Activated T-cell treated with anti-CD3 and anti-CD28 coated beads for 48 hours (primary cell): ENCODE measurements around the gene DPP9.
A peak's percentile ranks its signal among the peaks of the same experiment; 100 is the strongest.
"Not testable (repeated sequence)": the region's sequence is repeated elsewhere in the genome, so short reads cannot be mapped to it uniquely, and the experiment has no call there.

ENCODE experiments used
- DNase-seq: peaks from one replicate; pipeline ENCODE4 v3.0.0-alpha.2; 2020; ENCODE audit warnings: low read depth

The DPP9 gene

DNA sequence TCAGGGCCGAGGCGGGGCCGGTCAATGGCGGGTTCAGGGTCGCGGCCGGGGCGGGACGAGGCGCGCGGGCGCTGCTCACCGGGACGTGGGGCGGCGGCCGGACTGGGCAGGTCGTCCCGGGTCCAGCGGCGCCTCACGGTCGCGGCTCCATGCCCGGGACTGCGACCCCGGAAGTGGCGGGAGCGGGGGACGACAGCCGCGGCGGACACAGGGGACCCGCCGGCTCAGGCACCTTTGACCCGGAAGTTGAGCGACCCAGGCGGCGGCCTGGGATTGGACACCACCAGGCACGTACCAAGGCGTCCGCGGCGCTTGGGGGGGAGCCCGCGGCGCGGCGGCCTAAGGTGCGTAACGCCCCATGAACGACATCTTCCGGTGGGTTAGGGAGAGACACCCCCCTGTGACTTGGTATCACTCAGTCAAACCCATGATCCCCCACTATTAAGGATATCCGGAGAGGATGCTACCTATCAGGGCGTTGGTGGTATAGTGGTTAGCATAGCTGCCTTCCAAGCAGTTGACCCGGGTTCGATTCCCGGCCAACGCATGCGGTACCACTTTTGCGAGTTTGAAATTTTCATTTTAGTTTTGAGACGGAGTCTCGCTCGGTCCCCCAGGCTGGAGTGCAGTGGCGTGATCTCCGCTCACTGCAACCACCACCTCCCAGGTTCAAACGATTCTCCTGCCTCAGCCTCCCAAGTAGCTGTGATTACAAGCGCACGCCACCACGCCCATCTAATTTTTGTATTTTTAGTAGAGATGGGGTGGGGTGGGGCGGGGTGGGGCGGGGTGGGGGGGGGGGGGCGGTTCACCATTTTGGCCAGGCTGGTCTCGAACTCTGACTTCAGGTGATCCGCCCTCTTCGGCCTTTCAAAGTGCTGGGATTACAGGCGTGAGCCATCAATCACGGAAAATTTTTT lies at the start of gene DPP9:
DPP9 (minus strand) TSS at position 248 of the 920 bp plus-strand sequence. CDS start 3,936 bp downstream, outside the sequence.
- peak; percentile 97 for DNase-seq

DNA sequence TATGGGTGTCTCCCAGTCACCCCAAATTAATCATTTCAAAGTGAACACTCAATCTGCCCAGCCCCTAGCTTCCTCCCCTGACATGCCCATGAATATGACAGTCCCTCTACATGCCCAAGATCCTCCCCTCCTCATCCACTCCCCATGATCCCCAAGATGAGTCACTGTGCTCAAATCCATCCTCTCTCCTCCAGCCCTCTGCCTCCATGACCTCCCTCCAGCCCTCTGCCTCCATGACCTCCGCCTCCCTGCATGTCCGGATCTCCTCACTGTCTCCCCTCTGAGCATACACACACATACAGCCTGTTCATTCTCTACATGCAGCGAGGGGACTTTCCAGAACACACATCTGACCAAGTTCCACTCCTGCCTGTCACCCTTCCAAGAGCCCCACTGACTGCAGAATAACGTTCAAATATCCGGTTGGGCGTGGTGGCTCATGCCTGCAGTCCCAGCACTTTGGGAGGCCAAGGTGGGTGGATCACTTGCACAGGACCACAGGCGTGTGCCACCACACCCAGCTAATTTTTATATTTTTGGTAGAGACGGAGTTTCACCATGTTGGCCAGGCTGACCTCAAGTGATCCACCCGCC lies 49.5 kb upstream of the DPP9 start:
- no peak for DNase-seq

- DNase-seq = no peak
Measured at GRCh38 chr19:4772566-4772965, 48.9 kb upstream of the DPP9 start.

DNA sequence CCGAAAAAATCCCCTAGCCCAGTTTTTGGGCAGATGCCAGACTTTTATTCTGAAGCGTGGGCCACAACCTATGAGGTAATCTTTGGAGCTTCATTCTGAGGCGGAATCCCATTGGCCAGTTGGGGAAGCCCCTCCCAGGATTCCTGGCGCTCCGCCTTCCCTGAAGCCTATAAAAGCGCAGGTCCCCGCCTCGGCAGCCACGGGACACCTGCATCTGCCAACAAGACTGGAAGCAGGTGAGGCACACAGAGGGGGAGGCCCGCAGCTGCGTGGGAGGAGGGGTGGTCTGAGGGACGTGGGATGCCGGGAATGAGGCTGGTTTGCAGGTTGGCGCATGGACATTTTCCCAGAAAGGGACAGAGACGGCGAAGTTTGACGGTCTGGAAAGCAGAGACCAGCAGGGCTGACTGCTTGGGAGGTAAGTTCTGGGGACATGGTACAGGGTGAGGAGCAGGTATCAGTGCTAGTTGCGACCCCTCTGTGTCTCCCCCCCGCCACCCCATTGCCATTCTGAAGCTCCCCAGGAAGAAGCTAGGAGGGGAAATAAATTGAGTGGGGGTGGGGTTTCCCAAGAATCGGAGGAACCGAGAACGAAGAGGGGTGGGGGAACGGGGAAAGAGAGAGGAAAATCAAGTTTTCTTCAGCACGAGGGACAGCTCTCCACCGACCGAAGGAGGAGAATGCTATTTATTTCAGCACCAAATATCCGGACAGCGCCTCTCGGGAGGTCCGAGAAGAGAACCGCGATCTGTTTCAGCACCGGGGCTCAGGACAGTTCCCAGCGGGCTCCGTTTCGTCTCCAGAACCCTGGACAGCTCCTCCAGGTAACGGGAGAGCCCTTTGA lies 45.5 kb upstream of the DPP9 start:
- peak; percentile 72 for DNase-seq

- no peak for DNase-seq
Measured at GRCh38 chr19:4764393-4764660, 40.7 kb upstream of the DPP9 start.

GRCh38 chr19:4763021-4763420 lies 39.4 kb upstream of the DPP9 start:
- no peak for DNase-seq

DNA sequence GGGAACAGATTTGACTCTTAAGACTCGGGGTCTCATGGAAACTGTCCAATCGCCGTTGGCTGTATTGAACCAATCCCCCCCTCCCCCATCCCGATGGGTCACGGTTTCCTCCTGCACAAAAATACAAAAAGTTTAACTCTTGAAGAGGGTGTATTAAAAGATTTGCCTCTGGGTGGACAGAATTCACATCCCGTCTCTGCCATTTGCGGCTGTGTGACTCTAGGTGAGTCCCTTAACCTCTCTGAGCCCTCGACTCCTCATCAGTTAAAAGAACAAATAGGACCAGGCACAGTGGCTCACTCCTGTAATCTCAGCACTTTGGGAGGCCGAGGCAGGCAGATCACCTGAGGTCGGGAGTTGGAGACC lies 36.6 kb upstream of the DPP9 start:
- no peak for DNase-seq

DNA sequence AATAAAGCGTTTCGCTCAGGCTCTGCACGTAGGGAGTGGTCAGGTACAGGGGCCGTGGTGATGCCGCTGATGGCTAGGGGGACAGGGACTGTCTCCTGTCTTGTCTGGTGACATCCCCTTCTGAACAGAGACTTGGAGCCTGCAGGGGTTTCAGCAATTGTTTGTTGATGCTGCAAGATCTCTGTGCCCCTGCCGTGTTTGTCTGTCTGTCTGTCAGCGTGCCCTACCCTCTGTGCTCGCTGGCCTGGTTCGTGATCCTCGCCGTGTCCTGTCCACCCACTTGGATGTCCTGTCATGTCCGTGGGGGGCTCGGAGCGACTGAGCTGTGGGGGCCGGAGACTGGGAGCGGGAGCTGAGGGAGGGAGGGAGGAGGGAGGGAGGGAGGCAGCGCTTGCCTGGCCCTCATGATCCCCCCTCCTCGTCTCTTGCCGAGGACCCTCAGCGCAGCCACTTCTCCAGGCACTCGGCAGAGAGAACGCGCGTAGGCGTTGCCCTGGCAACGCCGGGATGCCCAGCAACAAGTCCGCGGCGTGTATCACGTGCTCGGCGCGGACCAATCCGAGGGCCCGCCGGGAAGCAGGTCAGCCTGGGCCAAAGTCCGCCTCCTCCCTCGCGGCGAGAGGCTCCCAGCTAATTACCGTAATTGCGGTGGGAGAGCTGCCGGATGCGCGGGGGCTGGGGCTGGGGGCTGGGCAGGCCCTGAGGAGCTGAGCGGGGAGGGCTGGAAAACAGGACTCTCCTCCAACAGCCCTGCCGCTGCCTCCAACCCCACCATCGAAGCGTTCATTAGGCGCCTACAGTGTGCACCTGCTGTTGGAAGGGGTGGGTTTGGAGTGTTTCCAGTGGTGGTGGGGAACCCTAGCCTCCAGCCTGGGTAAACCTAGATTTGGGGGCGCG lies 36.0 kb upstream of the DPP9 start:
- peak; percentile 70 for DNase-seq

- DNase-seq = no peak
Measured at GRCh38 chr19:4758659-4759058, 35.0 kb upstream of the DPP9 start.

DNA sequence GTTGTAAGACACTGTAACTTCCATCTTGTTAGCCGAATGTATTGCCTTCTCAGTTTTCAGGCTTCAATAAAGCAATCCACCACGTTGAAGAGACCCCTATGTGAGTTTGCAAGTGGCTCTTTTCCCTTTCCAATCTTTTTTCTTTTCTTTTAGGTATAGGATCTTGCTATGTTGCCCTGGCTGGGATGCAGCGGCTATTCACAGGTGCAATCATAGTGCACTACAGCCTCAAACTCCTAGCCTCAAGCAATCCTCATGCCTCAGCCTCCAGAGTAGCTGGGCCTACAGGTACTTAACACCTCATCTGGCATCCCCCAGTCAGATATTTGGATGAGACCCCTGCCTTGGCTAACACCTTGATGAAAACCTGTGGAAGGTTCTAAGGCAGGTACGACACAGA lies 34.4 kb upstream of the DPP9 start:
- no peak for DNase-seq

GRCh38 chr19:4755459-4755858 lies 31.8 kb upstream of the DPP9 start:
- no peak for DNase-seq

GRCh38 chr19:4754248-4754647 lies 30.6 kb upstream of the DPP9 start:
- DNase-seq = no peak

- no peak for DNase-seq
Measured at GRCh38 chr19:4749870-4750590, 26.4 kb upstream of the DPP9 start.

DNA sequence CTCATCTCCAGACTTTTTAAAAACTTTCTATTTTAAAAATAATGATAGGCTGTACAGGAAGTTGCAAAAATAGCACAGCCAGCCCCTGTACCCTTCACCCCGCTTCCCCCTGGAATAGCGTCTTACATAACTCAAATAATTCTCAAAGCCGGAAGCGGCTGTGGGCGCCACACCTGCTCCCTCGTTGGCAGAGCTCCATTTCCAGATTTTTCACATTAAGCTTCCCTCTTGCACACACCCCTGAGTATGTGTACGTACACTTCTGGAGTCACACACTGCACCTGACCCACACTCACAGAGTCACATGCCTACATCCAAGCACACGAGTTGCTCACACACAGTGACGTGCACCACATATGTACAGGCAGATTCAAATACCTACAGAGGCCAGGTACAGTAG lies 24.9 kb upstream of the DPP9 start:
- DNase-seq = no peak

DNA sequence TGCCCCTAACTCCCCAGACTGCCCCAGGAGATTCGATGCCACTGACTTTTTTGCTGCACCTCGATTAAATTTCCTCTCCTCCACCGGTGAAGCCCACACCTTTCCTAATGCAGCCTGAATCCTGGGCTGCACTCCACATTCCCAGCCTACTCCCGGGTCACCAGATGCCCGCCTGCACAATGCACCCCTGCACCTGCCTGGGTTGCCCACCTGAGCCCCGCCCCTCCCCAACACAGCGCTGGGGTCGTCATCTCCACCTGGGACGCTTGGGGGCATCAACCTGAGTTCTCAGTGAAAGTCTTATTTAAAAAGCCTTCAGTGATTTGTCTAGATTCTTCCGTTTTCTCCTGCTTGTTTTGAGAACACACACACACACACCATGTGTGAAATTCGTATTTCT lies 24.5 kb upstream of the DPP9 start:
- no peak for DNase-seq

GRCh38 chr19:4745986-4746385 lies 22.3 kb upstream of the DPP9 start:
- DNase-seq = no peak

DNA sequence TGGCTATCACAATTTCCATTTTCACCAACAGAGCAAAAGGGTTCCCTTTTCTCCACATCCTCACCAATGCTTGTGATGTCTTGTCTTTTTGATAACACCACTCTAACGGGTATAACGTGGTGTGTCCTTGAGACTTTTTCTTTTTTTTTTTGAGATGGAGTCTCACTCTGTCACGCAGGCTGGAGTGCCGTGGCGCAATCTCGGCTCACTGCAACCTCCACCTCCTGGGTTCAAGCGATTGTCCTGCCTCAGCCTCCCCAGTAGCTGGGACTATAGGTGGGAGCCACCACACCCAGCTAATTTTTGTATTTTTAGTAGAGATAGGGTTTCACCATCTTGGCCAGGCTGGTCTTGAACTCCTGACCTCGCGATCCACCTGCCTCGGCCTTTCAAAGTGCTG lies 21.5 kb upstream of the DPP9 start:
- DNase-seq = not testable (repeated sequence)

- DNase-seq = no peak
Measured at GRCh38 chr19:4744451-4745174, 21.0 kb upstream of the DPP9 start.

- DNase-seq = no peak
Measured at GRCh38 chr19:4742723-4743646, 19.3 kb upstream of the DPP9 start.
